GM12892 (cell line): Measurements from ENCODE around the gene ACTR6.

Source experiments
- POLR2A ChIP-seq: IDR thresholded peaks from 2 replicates; pipeline ENCODE4 v1.6.1; 2011; ENCODE audit warnings: low read depth, low read length, control low read depth
- POLR2AphosphoS5 ChIP-seq: IDR thresholded peaks from 2 replicates; pipeline ENCODE4 v1.6.1; 2011; ENCODE audit warnings: low read depth, low read length, control low read depth

DNA sequence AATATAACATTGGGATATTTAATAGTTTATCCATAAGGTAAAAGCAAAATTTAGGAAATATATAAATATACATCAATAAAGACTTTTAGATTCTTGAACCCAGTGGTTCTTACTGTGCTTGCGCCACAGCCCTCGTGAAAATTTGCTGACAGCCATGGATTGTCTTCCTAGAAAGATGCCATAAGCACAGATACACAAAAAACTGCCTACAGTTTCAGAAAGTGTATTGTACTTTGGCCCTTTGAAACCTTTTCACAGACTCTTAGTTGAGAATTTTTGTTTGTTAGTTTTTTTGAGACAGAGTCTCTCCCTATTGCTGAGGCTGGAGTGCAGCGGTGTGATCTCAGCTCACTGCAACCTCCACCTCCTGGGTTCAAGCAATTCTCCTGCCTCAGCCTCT lies 38.2 kb downstream of the ACTR6 start:
- no peak for TF ChIP-seq POLR2A
- no peak for TF ChIP-seq POLR2AphosphoS5
